ENCODE results near the gene EXOC2.

Gene EXOC2

GRCh38 chr6:441126-441920 is 251.6 kb downstream of the EXOC2 start:
- DNase-seq: no peak

GRCh38 chr6:439641-440167 is 253.2 kb downstream of the EXOC2 start:
- DNase-seq: no peak

- DNase-seq: no peak
Observed at GRCh38 chr6:438634-439170, 254.2 kb downstream of the EXOC2 start.

GRCh38 chr6:437037-437392 is 255.9 kb downstream of the EXOC2 start:
- no peak for DNase-seq

- DNase-seq: no peak
Observed at GRCh38 chr6:436308-437036, 256.5 kb downstream of the EXOC2 start.

- no peak for DNase-seq
Observed at GRCh38 chr6:435441-436307, 257.3 kb downstream of the EXOC2 start.

Measured in Kasumi-1 (cell line).